NCI-H82 treated with DMSO at 0.1 percent for 48 hours (cell line): Measurements from ENCODE around the gene AUNIP.
A peak's percentile ranks its signal among the peaks of the same experiment; 100 is the strongest.

Experiments
- DNase-seq: peaks from one replicate; lab custom pipeline; 2025; ENCODE audit not compliant: unreplicated experiment; lab: John Stamatoyannopoulos, UW

AUNIP gene

GRCh38 chr1:25797939-25798338 is 61.3 kb downstream of the AUNIP start:
- DNase-seq, result no peak

GRCh38 chr1:25796811-25797458 is 62.3 kb downstream of the AUNIP start:
- DNase-seq, result peak; percentile 68

- no peak for DNase-seq
These were observed 63.1 kb downstream of the AUNIP start for GRCh38 chr1:25795946-25796810.

GRCh38 chr1:25795211-25795610 is 64.0 kb downstream of the AUNIP start:
- no peak for DNase-seq

- peak; percentile 51 for DNase-seq
These were observed 64.9 kb downstream of the AUNIP start for GRCh38 chr1:25794325-25794724.

- DNase-seq, result no peak
These were observed 65.6 kb downstream of the AUNIP start for GRCh38 chr1:25793585-25794170.

GRCh38 chr1:25792115-25792514 is 67.1 kb downstream of the AUNIP start:
- no peak for DNase-seq

DNA sequence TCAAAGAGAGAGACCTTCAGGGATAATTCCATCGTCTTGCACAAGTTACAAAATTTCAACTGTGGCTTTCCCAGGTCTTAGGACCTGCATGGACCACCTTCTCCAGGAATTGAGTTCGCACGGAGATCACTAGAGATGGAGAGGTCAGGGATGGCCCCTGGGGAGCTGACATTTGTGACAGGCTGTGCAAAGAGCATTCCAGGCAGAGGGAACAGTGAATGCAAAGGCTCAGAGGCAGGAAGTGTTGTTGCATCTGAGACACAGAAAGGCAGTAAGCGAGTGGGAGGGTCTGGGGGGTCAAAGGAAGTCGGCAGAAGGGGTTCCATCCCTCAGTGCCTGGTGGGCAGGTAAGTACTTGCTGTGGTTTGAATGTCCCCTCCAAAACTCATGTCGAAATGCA is 68.8 kb downstream of the AUNIP start:
- no peak for DNase-seq

DNA sequence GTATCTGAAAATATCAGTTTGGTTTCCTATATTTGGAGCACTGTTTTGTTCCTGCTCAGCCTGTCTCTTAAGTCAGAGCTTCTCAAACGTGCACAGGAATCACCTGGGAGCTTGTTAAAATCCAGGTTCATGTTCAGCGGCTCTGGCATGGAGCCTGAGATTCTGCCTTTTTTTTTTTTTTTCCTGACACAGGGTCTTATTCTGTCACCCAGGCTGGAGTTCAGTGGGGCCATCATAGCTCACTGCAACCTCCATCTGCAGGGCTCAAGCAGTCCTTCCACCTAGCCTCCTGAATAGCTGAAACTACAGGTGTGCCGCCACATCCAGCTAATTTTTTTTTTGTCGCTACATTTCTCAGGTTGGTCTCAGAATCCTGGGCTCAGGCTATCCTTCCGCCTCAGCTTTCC is 71.5 kb downstream of the AUNIP start:
- DNase-seq, result no peak

DNA sequence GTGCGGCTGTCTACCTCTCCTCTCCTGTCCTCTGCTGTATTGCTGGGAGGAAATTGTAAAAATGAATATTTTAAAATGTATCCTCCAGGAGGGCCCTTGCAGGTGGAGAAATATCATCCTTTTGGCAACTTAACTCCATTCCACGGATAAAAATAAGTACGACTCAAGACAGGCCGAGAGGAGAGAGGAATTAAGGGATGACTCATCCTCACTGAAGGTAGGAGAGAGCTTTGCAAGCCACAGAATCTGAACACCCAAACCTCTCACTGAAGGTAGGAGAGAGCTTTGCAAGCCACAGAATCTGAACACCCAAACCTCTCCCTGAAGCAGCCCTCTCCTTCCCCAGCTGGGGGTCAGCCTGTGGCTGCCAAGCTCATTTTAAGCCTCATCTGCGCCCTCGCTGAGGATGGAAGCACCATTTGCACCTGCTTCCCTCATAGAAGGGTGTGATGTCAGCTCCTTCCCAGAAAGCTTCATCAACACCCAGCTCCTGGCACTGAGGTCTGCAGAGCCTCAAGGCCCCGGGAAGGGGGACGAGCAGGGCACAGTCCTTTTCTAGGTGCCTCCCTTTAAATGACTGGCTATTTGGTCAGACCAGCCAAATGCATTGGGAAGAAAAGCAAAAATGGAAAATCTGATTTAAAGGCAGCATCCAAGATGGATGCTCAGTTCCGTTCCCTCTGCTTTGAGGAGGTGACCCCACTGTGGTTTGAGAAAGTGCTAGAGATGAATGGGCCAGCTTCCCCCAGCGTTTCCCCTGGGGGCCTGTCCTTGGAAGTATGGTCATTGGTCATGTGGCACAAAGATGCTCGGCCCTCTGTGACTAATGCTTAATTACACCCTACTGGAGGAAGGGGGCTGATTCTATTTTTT is 72.1 kb downstream of the AUNIP start:
- DNase-seq, result no peak

DNA sequence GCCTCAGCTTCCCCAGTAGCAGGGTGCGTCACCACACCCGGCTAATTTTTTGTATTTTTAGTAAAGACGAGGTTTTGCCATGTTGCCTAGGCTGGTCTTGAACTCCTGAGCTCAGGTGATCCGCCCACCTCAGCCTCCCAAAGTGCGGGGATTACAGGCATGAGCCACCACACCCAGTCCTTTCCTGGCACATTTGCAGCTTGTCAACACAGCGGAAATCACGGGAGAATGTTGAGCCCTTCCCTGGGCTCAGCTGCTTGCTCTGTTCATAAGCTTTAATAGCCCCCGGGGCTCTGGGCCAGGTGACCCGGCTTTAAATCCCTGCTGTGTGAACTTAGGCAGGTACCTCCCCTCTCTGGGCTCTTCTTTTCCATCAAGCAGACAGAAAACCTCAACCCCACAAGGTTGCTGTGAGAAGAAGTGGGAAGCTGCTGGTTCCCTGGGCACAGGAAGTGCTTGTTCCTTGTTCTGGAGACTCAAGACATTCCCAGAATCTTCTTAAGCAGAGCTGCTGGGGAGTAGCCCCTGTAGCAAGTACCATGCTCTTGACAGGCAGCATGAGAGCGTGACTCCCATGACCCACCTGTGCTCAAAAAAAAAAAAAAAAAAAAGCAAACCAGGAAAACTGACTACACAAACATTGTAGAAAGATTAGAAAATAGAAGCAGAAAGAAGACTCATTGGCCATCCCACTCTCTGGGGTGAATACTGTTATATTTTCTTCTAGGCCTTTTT is 73.8 kb downstream of the AUNIP start:
- no peak for DNase-seq

GRCh38 chr1:25784575-25785051 is 74.6 kb downstream of the AUNIP start:
- DNase-seq, result no peak
